Stomach (tissue), 4 donors: Measurements from ENCODE around the gene CCDC78.
A peak's percentile ranks its signal among the peaks of the same experiment; 100 is the strongest.

Experiments used
- CTCF ChIP-seq, 7 experiments: fragments of 450-650 bp in 4 of 7; fragments of 200-600 bp in 3 of 7; sonication (generic) in 3 of 7; IDR thresholded peaks; one replicate each; pipeline ENCODE4 v1.5.1; 2016 to 2019; ENCODE audit warnings: antibody characterized with exemption in 7 of 7, control low read depth in 2 of 7, mild to moderate bottlenecking in 1 of 7
- POLR2AphosphoS5 ChIP-seq, 3 donors: sonication (generic); formaldehyde crosslinking; IDR thresholded peaks; one replicate each; pipeline ENCODE4 v1.6.1; 2016; ENCODE audit warnings: antibody characterized with exemption in 3 of 3

DNA sequence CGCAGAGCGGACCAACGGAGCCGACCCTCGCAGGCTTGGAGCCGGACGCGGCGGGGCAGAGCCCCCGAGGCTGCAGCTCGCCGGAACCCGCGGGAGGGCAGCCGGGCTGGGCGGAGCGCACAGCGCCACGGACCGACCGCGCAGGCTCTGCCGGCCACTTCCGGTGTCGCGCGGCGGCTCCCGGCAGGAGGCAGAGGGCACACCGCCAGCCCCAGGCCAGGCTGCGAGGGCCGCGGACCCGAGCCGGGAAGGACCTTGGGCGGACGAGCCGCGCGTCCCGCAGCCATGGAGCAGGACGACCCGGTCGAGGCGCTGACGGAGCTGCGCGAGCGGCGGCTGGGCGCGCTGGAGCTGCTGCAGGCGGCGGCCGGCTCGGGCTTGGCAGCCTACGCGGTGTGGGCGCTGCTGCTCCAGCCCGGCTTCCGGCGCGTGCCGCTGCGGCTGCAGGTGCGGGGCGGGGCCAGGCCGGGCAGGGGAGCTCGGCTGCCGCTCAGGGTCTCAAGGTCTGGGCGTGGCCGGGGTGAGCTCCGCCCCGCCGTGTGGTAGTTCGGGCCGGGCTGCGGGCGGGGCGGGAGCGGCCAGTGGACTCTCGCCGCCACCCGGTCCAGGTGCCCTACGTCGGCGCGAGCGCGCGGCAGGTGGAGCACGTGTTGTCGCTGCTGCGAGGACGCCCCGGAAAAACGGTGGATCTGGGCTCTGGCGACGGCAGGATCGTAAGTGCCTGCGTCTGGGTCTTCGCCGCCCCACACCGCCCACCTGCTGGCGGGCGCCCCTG, 5.1 kb downstream of the CCDC78 start, which contains the start of gene ANTKMT:
- TF ChIP-seq CTCF (IDR thresholded peaks at IDR 0.05), result no peak
- peak; percentile 22 to 74 (median 72) for TF ChIP-seq POLR2AphosphoS5 (IDR thresholded peaks at IDR 0.05)
